ENCODE results near the gene SPC25.
"Not testable (repeated sequence)": the region's sequence is repeated elsewhere in the genome, so short reads cannot be mapped to it uniquely, and the experiment has no call there.

Gene SPC25

DNA sequence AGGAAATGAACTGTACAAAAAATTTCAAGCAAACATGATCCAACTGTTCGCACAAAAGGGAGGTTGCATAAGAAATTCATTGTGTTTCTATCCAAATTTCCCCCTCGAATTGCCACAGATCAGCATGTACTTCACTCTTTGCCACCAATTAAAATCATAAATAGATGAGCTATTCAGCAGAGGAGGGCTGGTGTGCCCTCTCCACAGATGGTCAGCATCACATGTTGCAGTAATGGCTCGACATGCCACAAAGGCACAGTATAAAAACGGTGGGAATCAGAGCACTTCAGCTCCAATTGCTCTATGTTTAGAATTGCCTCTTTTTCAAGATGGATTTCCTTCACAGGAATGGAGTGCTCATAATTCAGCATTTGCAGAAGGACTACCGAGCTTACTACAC is 10.8 kb upstream of the SPC25 start, which contains the start of gene G6PC2:
TSS of gene G6PC2 (plus strand) at position 289 of the 400 bp plus-strand sequence. CDS start at position 330, 41 bp downstream.
- no peak for ATAC-seq

DNA sequence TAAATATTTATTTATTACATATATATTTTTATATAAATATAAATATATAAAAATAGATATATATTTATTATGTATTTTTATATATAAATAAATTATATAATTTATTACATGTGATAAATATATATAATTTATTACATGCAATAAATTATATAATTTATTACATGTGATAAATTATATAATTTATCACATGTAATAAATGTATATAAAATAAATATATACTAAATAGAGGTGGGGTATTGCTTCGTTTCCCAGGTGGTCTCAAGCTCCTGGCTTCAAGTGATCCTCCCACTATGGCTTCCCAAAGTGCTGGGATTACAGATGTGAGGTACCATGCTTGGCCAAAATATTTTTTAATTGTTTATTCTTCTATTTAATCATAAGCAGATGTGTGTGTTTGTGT is 7.2 kb upstream of the SPC25 start:
- ATAC-seq = no peak

DNA sequence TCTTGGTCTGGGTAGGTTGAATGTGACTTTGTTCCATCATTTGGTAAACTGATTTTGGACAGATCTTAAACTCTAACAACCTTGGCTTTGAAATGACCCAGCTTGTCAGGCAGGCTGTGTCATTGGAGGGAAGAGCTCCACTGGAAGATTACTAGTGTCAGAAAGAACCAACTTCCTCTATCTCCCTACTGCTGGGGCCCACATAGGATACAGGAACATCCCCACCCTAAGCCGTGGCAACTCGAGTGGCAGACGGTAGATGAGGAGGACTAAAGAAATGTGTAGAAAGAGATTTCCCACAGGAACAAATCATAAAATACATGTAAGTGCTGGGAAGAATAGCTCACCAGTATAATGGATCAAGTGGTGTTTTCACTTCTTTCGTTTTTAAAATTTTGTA is 6.6 kb upstream of the SPC25 start:
- ATAC-seq = no peak

GRCh38 chr2:168895771-168896170 is 5.5 kb upstream of the SPC25 start:
- ATAC-seq = no peak

GRCh38 chr2:168894720-168895119 is 4.5 kb upstream of the SPC25 start:
- ATAC-seq = no peak

- ATAC-seq = no peak
Measured at GRCh38 chr2:168894101-168894500, 3.9 kb upstream of the SPC25 start.

- no peak for ATAC-seq
Measured at GRCh38 chr2:168892327-168892726, 2.1 kb upstream of the SPC25 start.

DNA sequence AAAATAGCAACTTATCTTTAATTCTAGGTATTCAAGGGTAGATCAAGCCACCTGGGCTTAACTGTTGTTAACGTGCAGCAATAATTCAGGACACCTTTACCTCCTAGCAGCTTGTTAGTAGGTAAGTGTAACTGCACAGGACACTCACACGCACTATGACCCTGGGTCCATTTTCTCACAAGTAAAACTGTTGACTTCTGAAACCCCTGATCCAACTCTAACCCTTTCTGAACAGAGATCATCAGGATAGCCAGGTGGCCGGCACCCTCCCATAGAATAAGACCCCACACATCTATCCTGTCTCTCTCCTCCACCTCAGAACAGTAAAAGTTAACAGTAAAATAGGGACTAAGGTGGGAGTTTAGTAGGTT is 610 bp downstream of the SPC25 start:
- ATAC-seq = no peak

DNA sequence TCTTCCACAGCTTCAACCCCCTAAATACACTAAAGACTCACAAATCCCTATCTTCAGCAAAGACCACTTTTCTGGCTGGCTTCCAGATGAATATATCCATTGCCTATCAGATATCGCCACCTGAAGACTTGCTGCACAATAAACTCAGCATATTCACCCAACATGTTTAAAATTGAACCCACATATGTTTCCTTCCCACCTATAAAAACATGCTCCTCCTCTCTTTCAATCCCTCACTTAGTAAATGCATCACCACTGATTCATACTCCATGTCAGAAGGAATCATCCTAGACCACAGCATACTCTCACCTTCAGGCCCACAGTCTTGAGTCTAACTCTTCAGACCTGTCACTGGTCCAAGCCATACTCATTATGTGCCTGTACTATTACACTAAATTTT is 5.3 kb downstream of the SPC25 start:
- peak; percentile 25 to 61 for ATAC-seq

DNA sequence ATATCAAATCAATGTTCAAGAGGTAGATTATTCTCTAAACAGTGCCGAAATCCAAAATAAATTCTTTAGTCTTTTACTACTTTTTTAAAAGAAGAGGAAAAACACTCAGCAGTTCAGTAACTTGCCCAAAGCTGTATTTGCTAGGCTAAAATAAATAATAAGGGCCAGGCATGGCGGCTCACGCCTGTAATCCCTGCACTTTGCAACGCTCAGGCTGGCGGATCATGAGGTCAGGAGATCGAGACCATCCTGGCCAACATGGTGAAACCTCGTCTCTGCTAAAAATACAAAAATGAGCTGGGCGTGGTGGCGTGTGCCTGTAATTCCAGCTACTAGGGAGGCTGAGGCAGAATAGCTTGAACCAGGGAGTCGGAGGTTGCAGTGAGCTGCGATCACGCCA is 8.1 kb downstream of the SPC25 start:
- ATAC-seq = not testable (repeated sequence)

DNA sequence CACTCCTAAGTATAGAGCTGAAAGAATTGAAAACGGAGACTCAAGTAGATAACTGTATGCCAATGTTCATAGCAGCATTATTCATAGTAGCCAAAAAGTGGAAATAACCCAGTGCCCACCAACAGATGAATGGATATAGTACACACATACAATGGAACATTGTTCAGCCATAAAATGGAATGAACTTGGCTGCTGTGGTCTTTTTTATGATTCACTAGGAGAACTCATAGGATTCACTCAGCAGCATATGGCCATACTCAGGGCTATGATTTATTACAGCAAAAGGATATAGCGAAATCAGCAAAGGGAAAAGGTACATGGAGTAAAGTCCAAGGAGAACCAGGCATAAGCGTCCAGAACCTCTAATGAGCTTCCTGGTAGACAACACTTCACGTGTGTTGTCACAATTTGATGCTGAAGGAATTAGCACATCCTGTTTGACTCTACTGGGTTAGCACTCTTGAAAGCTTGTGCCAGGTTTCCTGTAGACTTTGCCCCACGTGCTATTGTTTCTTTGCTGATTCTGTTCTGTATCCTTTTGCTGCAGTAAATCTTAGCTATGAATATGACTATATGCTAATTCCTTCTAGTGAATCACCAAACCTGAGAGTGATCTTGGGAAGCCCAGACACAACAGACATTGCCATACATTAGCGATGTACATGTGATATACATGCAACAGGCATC is 15.7 kb downstream of the SPC25 start:
- ATAC-seq = peak in 1 of 2 donors; percentile 44

DNA sequence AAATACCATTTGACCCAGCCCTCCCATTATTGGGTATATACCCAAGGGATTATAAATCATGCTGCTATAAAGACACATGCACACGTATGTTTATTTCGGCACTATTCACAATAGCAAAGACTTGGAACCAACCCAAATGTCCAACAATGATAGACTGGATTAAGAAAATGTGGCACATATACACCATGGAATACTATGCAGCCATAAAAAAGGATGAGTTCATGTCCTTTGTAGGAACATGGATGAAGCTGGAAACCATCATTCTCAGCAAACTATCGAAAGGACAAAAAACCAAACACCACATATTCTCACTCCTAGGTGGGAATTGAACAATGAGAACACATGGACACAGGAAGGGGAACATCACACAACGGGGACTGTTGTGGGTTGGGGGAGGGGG is 19.4 kb downstream of the SPC25 start:
- ATAC-seq = not testable (repeated sequence)

- not testable (repeated sequence) for ATAC-seq
Measured at GRCh38 chr2:168870369-168870768, 19.9 kb downstream of the SPC25 start.

GRCh38 chr2:168867164-168867563 is 23.1 kb downstream of the SPC25 start:
- not testable (repeated sequence) for ATAC-seq

DNA sequence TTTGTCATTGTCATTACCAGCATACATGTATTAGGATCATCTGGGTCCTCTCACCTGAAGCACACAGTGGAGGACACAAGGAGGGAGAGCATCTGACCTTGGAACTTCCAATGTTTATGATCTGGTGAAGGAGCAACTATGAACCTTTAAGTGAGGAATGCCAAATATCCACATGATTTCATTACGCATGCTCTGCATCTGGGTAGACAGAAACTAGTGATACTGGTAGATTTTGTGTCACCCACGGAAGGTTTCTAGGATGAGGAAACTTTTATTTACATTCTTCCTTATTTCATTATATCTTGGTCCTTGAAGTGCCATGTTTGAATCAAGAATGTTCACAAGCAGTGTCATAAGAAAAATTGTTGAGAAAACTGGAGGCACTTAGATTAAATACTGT is 32.1 kb downstream of the SPC25 start:
- ATAC-seq = no peak

DNA sequence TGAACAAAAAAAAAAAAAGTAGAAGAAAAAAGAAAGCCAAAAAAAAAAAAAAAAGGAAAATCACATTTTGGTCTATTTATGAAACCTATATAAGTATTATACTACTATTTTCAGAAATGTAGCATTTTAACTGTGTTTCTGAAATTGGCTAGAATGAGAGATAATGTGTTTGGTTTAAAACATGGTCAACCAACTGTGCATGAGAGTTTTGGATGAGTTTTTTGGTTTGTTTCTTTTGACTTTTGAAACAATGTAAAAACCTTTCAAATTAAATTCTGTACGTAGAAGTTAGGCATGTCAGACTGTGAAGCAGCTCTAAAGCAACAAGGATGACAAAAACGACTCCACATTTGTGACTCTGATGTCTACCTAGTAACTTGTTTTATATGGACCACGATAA is 34.6 kb downstream of the SPC25 start:
- no peak for ATAC-seq

DNA sequence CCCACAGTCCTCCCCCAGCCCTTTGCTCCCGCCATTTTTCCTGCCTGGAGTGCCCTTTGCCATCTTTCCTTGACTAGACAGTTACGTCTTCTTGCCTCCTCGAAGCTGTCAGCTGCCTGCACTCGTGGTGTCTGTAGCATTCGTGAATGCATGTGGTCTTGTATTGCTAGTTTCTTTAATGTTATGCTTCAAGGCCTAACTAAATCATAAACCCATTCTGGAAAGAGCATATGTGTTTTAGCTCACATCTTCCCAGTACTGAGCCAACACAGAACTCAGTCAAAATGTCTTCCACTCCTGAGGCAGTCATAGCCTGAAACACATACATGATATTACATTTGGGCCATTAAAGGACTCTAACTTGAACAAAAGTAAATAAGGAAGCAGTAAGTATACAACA is 35.6 kb downstream of the SPC25 start:
- ATAC-seq = no peak

- no peak for ATAC-seq
Measured at GRCh38 chr2:168853471-168853870, 36.8 kb downstream of the SPC25 start.

DNA sequence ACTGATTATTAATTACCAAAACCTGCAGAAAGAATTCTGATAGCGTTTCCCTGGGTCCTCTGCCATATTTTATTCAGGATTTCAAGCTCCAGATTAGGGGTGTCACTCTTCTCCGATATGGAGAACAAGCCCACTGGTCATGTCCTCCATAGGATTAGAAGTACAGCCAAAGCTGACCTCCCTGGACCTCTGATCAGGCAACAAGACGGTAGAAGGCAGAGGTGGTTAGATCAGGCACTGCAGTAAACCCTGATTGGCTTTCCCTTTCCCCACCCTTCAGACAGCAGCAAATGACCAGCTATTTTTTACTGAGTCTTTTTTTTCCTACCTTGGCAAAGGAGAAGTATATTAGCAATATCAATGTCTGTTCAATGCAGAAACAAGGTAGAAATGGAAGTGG is 37.7 kb downstream of the SPC25 start:
- no peak for ATAC-seq

- ATAC-seq = no peak
Measured at GRCh38 chr2:168851674-168852320, 38.4 kb downstream of the SPC25 start.

GRCh38 chr2:168850846-168851245 is 39.4 kb downstream of the SPC25 start:
- ATAC-seq = no peak

- no peak for ATAC-seq
Measured at GRCh38 chr2:168849610-168850009, 40.6 kb downstream of the SPC25 start.

DNA sequence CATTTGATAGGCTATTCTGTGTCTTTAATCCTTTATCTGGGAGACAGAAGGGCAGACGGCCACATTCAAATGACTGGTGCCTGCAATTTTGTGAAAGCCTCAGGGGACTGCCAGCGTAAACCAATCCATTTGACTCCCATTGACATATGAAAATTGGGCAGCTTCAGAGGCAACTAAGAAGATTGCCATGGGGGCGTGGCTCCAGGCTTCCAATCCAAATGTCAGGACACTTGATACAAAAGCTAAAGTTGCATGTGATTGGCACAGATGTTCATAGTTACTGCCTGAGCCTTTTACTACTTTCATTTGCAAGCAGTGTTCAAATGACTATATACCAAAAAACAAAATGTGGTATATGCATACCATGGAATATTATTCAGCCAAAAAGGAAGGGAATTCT is 42.0 kb downstream of the SPC25 start:
- no peak for ATAC-seq

DNA sequence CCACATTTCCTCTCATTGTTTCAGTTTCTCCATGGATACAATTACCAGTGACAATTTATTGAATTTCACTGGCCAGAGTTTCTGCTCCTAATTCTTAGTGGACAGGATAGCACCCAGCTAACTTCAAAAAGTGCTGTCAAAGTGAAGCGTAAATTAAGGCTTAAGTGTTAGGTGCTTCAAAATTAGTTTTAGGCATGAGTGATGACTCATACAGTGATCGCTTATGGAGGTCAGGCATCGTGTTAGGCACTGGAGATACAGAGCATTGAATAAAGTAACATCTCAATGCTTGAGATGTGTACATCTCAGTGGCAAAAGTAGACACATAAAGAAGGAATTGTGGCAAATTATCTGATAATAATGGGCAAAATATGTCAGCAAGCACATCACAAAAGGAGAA is 47.0 kb downstream of the SPC25 start:
- ATAC-seq = no peak

DNA sequence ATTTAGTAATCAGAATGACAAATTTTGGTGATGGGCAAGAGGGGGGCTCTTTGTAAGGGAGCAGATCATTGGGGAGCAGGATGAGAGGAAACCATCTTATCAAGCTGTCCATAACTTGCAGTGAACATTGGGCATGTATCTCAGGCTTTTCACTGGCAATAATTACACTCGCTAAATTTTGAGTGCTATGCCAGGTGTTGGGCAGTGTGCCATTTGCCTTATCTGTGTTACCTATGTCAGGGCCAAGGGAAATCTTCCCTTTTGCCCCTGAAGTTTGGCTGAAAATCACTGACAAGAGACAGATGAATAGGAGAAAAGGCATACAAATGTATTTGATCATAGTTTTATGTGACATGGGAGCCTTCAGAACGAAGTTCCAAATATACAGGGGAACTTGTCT is 48.8 kb downstream of the SPC25 start:
- no peak for ATAC-seq

All from activated CD4-positive, CD25-positive, alpha-beta regulatory T cell treated with anti-CD3 and anti-CD28 coated beads, Interleukin-2, amount 50 U/mL, for 24 hours (primary cell).